Left forelimb (tissue), 1 donor: ENCODE results near the gene BCCIP.

ENCODE experiments used
- DNase-seq: peaks from one replicate; pipeline ENCODE4 v3.0.0-alpha.2; 2018; ENCODE audit warnings: low spot score

The BCCIP gene

DNA sequence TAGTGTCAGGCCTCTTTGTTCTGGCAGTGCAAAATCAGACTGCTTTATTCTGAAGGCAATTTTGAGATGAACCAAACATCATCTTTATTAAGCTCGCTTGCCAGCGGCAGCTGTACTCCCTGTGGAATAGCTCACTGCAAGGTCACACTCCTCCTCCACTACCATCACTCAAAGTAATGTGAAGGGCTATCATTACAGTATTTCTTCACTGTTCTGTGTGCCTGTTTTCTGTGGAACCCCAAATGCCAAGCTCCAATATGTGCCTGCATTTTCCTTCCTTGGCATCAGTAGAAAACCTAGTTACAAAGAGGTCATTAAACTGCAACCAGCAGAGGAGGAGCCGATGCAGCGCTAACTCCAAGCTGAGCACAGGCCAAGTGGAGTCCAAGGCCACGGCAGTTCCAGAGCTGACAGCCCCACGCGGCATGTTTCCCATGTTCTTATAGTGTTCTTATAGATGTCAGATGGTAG is 21.4 kb downstream of the BCCIP start:
- DNase-seq = no peak

- no peak for DNase-seq
Observed at GRCh38 chr10:125845617-125846016, 22.3 kb downstream of the BCCIP start.

DNA sequence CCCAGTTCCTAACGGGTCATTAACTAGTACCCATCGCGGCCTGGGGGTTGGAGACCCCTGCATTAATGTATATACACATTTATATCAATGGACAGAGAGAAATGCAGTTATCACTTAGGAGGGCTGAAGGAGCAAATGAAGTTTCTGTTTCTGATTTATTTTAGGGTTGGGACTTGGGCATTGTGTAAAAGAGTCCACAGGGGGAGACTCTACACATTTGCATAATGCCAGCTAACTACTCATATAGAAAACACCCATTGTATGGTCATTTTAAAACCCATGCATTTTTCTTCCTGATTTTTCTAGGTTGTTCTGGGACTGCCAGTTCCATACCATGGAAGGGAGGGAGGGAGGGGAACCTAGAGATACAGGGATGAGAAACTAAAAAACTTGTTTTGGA is 23.5 kb downstream of the BCCIP start:
- no peak for DNase-seq

GRCh38 chr10:125848371-125848770 is 25.0 kb downstream of the BCCIP start:
- no peak for DNase-seq

GRCh38 chr10:125848857-125849256 is 25.5 kb downstream of the BCCIP start:
- DNase-seq = no peak

- no peak for DNase-seq
Observed at GRCh38 chr10:125849448-125849847, 26.1 kb downstream of the BCCIP start.

GRCh38 chr10:125850766-125851731 is 27.7 kb downstream of the BCCIP start:
- DNase-seq = no peak

DNA sequence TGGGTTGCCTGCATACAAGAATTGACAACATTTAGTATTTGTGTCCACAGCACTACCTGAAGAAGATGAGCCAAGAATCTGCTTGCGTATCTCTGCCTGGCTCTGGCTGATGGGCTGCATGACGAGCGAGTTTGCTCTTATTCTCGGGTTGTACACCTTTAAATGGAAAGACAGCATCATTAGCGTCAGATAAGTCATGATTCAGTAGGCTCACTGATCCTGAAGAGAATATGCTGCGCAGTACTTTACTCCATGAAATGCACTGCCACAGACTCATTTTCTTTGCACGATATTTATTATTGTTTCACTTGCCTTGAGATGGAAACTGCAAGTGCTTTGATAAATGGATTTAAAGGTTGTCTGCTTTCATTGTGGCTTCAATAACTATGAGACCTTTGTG is 29.1 kb downstream of the BCCIP start:
- DNase-seq = no peak

DNA sequence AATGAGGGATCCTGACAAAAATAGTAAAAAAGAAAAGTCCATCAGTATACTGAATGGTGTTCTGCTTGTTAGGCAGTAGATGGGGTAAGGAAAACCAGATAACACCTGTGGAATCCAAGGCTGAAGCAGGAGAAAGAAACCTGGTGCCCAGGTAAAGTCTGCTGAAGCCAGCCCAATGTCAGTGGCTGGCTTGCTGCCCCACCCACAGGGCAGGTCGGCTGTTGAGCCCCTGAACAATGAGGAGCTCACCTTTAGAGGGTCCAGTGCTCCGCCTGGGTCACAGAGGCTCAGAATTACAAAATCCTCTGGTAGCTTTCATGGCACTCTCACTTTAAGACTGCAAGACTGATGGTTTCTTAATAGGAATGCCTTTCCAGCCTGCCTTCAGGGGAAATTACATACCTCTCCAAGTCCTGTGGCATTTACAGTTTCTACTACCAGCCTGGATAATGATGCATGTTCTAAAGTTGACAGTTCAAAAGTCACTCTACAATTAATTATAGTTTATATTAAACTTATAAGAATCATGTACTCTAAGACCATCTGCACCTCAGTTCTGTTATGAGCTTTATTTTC is 33.9 kb downstream of the BCCIP start:
- no peak for DNase-seq

- no peak for DNase-seq
Observed at GRCh38 chr10:125859128-125859817, 35.9 kb downstream of the BCCIP start.

DNA sequence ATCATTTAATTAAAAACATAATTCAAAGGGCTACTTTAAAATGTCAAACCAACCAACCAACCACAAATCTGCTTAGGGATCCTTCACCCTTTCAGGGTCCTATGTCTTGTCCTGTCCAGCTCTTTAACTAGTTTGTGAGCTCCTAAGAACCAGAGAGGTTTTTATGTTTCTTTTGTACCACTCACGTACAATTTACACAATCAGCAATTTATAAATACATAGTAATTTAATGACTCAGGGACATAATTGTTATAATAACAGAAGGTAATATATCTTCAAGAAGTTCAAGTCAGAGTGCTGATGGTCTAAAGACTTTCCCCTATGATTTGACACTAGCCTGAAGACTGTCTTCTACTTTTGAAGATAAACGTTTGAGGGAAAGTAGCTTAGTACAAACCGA is 41.8 kb downstream of the BCCIP start:
- DNase-seq = no peak

GRCh38 chr10:125866421-125867029 is 43.2 kb downstream of the BCCIP start:
- no peak for DNase-seq

GRCh38 chr10:125868372-125868975 is 45.1 kb downstream of the BCCIP start:
- no peak for DNase-seq

DNA sequence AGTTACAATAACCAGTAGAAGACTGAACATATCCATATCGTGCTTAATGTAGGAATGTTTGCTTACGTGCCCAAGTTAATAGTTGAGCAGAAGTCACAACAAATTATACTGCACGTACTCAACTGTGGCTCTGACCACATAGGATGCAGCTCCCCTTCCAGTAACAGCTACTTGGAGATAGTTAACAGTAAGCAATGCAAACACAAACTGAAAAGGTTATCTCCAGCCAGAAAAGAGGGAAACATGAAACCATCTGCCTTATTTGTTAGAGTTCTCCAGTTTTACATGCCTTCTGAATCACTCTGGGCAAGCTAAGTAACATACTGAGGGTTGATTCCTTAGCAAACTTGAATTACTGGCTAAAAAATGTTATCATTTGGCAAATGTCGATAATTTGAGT is 48.0 kb downstream of the BCCIP start:
- no peak for DNase-seq

DNA sequence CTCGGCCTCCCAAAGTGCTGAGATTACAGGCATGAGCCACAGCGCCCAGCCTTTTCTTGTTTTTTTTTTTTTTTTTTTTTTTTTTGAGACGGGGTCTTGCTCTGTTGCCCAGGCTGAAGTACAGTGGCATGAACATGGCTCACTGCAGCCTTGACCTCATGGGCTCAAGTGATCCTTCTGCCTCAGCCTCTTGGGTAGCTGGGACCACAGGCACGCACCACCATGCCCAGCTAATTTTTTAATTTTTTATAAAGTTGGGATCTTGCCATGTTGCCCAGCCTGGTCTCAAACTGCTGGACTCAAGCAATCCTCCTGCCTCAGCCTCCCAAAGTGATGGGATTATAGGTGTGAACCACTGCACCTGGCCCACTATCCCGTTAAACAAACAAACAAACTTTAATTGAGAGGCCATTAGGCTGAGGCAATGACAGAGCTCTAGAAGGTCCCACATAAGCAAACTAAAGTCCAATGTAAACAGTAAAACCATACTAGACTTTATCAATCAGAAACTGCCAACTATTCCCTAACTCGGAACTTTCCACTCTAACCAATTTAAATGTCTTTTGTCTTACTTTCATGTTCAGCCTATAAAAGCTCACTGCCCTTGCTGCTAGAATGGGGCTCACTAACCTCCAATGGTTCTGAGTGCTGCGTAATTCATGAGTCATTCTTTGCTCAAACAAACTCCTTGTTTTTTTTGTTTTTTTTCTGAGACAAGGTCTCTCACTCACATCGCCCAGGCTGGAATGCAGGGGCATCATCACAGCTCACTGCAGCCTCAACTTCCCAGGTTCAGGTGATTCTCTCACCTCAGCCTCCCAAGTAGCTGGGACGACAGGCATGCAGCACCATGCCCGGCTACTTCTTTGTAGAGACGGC is 55.9 kb downstream of the BCCIP start:
- no peak for DNase-seq

DNA sequence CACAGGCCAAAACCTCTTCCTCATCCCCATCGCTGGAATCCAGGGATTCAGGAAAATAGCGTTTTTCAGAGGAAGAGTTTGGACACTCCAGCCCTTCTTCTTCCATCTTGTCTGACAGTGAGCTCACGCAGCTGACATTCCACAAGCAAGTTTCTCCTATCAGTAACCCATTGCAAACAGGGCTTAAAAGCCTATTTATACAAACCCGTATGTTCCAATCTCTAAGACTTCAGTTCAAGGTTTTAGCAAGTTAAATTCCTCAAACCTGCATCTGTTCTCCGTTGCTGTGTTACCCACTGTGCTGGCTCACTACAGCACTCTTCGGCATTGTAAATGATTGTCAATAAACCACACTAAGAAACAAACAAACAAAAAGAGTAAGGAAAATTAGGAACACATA is 57.4 kb downstream of the BCCIP start:
- no peak for DNase-seq

DNA sequence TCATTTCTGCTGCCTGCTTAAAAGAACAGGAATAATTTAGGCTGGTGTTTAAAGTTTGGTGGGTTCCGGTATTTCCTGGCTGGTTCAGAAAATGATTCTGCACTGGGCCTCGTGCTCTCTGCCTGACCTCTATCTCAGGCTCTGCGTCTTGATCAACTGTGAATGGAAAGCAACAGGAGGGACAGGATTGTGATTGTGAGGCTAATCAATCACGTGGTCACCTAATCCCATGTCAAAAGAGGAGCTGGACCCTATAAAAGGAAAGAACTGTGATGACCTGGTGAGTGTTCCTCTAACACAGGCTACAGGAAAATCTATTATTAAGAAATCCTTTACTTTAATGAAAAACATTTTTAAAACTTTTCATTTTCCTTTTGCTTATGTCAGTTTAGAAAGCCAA is 57.8 kb downstream of the BCCIP start, which contains the start of gene DHX32:
DHX32 (minus strand) TSS at position 101 of the 400 bp plus-strand sequence. CDS start 468 bp downstream, outside the sequence.
- no peak for DNase-seq

GRCh38 chr10:125882596-125882995 is 59.2 kb downstream of the BCCIP start:
- no peak for DNase-seq

- no peak for DNase-seq
Observed at GRCh38 chr10:125883211-125883610, 59.9 kb downstream of the BCCIP start.
